GM18502 (cell line): Measurements from ENCODE around the gene ST6GALNAC3.

Experiments
- ATAC-seq: cut with Tn5 transposase; IDR thresholded peaks from one replicate; pipeline ENCODE4 v1.9.1; 2021; ENCODE audit warnings: mild to moderate bottlenecking; ENCODE audit not compliant: unreplicated experiment, poor library complexity

Gene ST6GALNAC3

GRCh38 chr1:76546354-76546933 lies 471.9 kb downstream of the ST6GALNAC3 start:
- no peak for ATAC-seq

GRCh38 chr1:76547916-76548315 lies 473.4 kb downstream of the ST6GALNAC3 start:
- no peak for ATAC-seq

GRCh38 chr1:76548513-76549100 lies 474.1 kb downstream of the ST6GALNAC3 start:
- no peak for ATAC-seq

DNA sequence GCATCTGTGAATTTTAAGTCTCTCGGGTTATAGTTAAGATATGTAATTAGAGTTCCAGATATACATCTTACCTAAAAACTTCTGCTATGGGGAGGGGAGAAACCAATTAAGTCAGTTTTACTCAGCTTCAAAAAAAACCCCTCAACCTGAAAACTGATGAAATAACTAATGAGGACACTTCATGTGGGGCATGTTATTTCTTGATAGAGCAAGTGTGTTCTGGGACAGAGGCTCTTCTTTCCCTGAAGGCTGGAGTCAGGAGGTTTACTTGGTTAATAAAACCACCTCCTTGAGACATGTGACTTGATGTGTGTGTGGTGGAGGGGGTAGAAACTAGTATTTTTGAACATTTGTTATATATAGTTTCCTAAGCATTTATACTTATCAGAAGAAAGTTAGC lies 479.7 kb downstream of the ST6GALNAC3 start:
- ATAC-seq, result no peak

DNA sequence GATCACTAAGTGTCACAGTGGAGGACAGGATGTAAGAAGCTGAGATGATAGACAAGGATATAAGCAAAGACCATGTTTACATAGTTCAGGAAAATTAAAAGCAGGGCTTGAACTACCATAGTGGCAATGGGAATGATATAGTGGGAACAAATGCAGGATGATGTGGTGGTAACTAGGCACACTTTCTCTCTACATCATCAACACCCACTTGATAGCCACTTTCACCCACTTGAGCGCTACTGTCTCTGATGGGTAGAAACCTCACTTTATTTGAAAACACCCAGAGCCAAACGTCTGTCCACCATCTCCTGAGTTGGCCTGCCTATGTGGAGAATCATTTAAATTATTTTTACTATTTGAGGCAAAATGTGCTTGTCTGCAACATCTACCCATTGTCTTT lies 487.7 kb downstream of the ST6GALNAC3 start:
- ATAC-seq, result no peak

DNA sequence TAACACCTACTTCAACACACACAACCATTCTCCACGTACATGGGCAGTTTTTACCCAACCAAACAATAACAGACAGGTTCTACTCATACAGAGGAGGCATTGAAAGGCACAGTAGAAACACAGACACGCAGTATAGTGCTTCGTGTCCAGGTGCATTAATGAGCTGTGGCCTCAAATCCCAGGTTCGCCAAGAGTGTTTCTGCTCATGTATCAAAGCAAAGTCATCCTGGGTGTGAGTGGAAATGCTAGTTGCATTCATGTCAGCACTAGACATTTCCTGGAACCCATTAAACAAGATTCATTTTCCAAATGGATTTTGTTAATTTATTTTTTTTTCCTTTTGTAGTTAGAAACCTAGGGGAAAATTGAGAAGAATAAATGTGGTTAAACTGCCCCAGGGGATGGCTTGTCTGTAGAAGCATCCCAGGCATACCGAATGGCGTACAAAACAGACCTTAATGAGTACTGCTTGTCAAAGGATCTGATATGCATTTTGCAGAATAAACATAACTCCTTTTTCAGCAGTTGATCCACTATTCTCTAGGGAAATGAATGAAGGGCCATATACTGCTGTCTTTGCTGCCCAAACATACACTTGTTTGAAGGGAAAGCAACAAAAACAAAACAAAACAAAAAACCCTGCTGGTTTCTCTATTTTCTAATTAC lies 494.2 kb downstream of the ST6GALNAC3 start:
- ATAC-seq, result no peak

DNA sequence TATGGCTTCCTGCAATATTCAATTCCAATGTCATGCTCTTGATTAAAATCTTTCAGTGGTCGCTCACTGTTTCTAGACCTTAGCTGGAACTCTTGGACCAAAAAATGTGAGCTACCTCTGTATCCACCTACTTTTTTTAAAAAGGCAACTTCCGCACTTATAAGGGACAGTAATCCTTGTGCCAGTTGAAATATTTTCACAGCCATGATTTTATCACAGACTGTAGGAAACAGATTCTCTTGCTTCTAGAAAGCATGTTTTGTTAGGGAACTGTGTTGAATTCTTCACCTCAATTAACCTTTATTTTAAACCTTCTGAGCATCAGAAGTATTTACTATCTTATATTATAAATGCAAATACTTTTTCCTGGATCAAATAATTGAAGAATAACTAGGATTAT lies 496.7 kb downstream of the ST6GALNAC3 start:
- ATAC-seq, result no peak

GRCh38 chr1:76572229-76572628 lies 497.7 kb downstream of the ST6GALNAC3 start:
- ATAC-seq, result no peak

DNA sequence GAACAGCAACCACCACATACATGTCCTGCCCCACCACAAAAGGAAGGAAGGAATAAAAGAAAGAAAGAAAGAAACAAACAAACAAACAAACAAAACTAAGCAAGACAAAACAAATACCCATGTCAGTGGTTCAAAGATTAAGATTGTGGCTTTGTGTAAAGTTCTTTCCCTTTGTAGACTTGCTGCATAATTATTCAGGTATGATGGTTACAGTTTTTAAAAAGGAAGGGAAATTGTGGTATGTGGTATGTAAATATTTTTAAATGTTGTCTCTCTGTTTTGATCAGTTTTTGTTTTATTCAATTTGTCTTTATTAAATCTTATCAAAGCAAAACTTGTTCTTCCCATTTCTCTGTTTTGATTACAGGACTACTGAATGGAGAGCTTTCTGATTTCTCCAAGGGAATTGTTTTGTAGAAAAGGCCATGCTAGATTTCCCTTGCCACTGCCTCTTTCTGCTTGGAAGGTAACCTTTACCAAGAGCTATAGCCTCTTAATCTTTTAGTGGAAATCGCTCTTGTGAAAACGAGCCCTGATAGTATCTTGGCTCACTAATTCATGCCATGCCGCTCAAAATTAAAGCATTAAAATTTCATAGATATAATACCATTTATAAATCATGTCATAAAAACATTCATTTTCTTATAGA lies 502.5 kb downstream of the ST6GALNAC3 start:
- ATAC-seq, result no peak

DNA sequence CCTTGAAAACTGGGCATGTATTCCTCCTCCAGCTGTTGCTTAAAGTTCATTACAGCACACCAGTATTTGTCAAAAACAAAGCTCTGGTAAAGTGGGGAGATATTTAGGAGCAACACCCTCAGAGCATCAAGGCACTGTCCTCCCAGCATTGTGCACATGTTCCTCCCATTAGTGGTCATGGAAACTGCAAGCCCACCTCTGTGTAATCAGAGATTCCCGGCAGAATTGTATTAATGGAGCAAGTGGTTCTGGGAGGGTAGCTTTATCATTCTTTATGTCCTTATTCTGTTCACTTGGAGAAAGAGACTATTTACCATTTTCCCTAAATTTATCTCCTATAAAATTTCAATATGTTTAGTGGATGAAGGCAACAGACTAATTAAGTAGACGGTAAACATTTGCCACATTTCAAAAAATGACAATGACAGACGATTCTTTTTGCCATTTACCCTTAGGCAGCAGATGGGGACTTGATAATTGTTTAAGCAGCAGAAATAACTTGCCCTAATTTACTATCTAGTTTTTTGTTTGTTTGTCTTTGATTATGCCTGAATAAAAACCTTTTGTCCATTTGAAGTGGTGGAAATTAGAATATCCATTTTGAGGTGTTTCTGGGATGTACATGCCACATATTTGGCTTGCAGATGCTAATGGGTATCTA lies 503.1 kb downstream of the ST6GALNAC3 start:
- no peak for ATAC-seq

- no peak for ATAC-seq
These were observed 505.7 kb downstream of the ST6GALNAC3 start for GRCh38 chr1:76580206-76580605.

DNA sequence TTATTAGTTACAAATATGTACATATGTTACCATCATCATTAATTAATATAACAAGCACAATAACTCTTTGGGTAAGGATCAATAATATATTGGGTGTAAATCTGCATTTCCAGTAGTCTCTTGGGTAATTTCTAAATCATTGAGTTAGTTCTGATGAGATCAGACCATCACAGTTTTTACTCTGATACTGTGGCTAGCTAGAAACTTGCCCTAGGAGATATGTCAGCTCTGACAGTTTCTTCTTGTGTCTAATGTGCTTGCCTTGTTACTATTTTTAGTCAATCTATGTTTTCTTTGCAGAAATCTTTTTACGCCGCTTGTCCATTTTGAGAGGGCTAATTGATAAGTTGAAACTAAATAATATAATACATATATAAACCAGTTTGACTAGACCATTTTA lies 507.2 kb downstream of the ST6GALNAC3 start:
- ATAC-seq, result no peak

- no peak for ATAC-seq
These were observed 508.8 kb downstream of the ST6GALNAC3 start for GRCh38 chr1:76583235-76583868.

- ATAC-seq, result no peak
These were observed 509.4 kb downstream of the ST6GALNAC3 start for GRCh38 chr1:76583875-76584477.

GRCh38 chr1:76585980-76586674 lies 511.6 kb downstream of the ST6GALNAC3 start:
- no peak for ATAC-seq

GRCh38 chr1:76587212-76587611 lies 512.7 kb downstream of the ST6GALNAC3 start:
- no peak for ATAC-seq

DNA sequence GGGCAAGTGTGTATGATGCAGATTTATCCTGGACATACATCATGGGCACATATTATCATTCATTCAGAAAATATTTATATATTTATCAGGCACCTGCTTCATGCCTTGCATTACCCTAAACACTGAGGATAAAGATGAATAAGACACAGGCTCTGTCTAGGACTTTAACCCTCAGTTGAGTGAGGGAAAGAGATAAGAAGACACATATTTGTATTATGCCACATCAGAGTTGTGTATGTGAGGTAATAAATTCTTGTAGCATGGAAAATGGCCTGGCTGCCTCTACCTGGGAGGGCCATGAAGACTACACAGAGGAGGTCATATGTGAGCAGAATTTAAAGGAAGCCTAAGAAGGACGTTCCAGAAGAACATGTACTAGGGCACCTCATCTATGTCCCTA lies 516.9 kb downstream of the ST6GALNAC3 start:
- no peak for ATAC-seq

DNA sequence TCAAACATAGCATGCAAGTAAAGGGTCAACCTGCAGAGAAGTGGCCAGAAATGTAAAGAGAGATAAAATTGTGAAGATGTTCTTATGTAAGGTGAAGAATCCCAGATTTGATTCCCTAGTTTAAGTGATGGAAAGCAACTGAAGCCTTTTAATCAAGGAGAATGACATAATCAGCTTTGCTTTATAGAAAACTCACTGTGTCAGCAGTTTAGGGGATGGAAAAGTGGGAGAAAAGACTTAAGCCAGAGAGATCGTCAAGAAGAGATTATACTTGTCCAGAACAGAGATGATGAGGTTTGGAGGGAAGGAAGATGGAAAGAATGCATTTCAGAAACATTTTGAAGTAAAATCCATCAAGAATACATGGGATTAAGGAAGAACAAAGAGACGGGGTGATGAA lies 517.4 kb downstream of the ST6GALNAC3 start:
- ATAC-seq, result no peak

DNA sequence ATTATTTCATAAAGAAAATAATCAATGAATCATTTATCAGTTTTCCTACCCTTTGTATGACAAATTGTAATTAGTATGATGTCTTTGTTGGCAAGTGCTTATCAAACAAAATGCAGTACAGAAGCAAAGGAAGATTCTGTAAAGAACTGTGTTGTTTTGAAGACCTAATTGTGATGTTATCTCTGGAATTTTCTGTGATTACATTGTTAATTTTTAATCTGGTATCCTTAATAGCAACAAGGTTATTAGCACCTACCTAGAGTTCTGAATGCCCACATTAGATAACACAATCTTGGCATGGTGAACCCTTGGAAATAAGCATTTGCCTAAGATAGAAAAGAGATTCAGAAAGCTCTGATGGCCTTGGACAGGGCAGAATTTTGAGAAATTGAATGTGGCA lies 518.6 kb downstream of the ST6GALNAC3 start:
- no peak for ATAC-seq
